Measurements from ENCODE around the gene LETM1. TPM values are rescaled to one million over a fixed set of nuclear protein-coding genes. Genes with fewer than 3 reads are reported as not detected.
"Not testable (repeated sequence)": the region's sequence is repeated elsewhere in the genome, so short reads cannot be mapped to it uniquely, and the experiment has no call there.

LETM1 gene
- total and polyA plus RNA-seq, 2 experiments from 2014 or later, result 22.5 to 53.3 TPM

DNA sequence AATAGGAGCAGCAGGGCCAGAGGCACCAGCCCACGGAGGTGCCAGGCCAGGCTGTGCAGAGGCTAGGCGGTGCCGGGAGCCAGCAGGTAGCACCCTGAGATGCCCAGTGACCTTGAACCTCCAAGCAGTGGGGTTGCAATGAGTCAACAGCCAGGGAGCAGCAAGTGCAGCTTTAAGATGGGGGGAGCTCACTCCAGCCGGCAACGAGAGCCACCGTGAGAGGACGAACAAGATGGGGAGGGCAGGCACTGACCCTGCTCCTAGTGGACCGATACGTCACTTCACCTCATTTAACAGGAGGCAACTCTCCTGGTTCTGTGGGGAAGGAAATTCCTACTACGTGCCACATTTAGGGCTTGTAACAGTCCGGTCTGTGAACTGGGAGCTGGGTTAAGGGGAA lies 4.8 kb downstream of the LETM1 start:
- TF ChIP-seq, protein P1, sequence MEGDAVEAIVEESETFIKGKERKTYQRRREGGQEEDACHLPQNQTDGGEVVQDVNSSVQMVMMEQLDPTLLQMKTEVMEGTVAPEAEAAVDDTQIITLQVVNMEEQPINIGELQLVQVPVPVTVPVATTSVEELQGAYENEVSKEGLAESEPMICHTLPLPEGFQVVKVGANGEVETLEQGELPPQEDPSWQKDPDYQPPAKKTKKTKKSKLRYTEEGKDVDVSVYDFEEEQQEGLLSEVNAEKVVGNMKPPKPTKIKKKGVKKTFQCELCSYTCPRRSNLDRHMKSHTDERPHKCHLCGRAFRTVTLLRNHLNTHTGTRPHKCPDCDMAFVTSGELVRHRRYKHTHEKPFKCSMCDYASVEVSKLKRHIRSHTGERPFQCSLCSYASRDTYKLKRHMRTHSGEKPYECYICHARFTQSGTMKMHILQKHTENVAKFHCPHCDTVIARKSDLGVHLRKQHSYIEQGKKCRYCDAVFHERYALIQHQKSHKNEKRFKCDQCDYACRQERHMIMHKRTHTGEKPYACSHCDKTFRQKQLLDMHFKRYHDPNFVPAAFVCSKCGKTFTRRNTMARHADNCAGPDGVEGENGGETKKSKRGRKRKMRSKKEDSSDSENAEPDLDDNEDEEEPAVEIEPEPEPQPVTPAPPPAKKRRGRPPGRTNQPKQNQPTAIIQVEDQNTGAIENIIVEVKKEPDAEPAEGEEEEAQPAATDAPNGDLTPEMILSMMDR (IDR thresholded peaks at IDR 0.05; ENCODE audit: low read depth, low read length), result no peak
- Histone ChIP-seq H3K27ac (no peak overlapping the region), H3K36me3 (no peaks in the 10 kb centered on the region), H3K4me3 (no peak overlapping the region), H3K9me3 (ENCODE audit: low read depth) (no peaks in the 10 kb centered on the region), H3K27me3 (no peaks in the 10 kb centered on the region), H3K4me1 (ENCODE audit: low read depth) (peaks cover 5% of the 10 kb centered on the region)
- DNase-seq (ENCODE audit: low read depth in 1 of 2, low spot score in 1 of 2), result no peak

DNA sequence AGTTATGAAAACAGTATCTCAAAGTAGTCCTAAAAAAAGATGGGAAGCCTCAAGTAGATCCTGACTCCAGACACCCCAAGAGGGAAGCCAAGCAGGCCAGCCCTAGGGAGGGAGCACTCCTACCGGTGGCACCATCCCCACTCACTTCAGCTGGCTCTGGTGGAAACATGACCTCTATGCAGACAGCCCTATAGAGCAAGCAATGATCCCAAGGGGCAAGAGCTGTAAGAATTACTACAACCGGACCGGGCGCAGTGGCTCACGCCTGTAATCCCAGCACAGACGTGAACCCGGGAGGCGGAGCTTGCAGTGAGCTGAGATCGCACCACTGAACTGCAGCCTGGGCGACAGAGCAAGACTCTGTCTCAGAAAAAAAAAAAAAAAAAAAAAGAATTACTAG lies 5.7 kb downstream of the LETM1 start:
- H3K4me3 ChIP-seq, result no peak overlapping the region
- H3K36me3 ChIP-seq, result no peaks in the 10 kb centered on the region
- TF ChIP-seq, protein P1 (IDR thresholded peaks at IDR 0.05; ENCODE audit: low read depth, low read length), result no peak
- DNase-seq (ENCODE audit: low read depth in 1 of 2, low spot score in 1 of 2), result no peak
- no peaks in the 10 kb centered on the region for H3K27me3 ChIP-seq
- H3K27ac ChIP-seq, result no peak overlapping the region
- H3K9me3 ChIP-seq (ENCODE audit: low read depth), result no peaks in the 10 kb centered on the region
- H3K4me1 ChIP-seq (ENCODE audit: low read depth), result peaks cover 5% of the 10 kb centered on the region

DNA sequence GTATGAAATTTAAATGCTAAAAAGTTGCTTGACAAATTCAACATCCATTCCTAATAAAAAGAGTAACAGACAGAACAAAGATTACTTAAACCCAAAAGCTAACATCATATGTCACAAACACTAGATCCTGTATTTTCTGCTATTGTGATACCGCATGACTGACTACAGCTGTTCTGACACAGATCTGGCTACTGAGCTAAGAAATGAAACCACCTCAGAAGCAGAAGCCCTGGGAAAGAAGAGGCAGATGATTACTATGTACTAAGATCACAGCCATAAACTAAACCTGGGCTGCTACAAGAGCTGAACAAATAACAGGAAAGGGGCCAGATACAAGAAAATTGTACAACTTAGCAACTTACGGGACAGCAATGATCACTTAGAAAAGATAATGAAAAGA lies 9.4 kb downstream of the LETM1 start:
- Histone ChIP-seq H3K4me3 (no peak overlapping the region), H3K36me3 (no peaks in the 10 kb centered on the region), H3K4me1 (ENCODE audit: low read depth) (no peaks in the 10 kb centered on the region), H3K27ac (no peak overlapping the region), H3K27me3 (no peaks in the 10 kb centered on the region), H3K9me3 (ENCODE audit: low read depth) (no peaks in the 10 kb centered on the region)
- TF ChIP-seq, protein P1 (IDR thresholded peaks at IDR 0.05; ENCODE audit: low read depth, low read length), result no peak
- DNase-seq (ENCODE audit: low read depth in 1 of 2, low spot score in 1 of 2), result no peak

DNA sequence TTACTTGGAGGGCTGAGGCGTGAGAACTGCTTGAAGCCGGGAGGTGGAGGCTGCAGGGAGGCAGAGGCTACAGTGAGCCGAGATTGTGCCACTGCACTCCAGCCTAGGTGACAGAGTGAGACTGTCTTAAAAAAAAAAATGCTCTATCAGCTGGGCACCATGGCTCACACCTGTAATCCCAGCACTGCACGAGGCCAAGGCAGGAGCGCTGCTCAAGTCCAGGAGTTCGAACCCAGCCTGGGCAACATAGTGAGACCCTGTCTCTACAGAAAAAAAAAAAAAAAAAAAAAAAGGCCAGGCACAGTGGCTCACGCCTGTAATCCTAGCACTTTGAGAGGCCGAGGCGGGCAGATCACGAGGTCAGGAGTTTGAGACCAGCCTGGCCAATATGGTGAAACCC lies 11.3 kb downstream of the LETM1 start:
- H3K9me3 ChIP-seq (ENCODE audit: low read depth); H3K36me3 ChIP-seq; DNase-seq (ENCODE audit: low read depth in 1 of 2, low spot score in 1 of 2); H3K4me1 ChIP-seq (ENCODE audit: low read depth); H3K27me3 ChIP-seq; H3K27ac ChIP-seq; H3K4me3 ChIP-seq: not testable (repeated sequence)

DNA sequence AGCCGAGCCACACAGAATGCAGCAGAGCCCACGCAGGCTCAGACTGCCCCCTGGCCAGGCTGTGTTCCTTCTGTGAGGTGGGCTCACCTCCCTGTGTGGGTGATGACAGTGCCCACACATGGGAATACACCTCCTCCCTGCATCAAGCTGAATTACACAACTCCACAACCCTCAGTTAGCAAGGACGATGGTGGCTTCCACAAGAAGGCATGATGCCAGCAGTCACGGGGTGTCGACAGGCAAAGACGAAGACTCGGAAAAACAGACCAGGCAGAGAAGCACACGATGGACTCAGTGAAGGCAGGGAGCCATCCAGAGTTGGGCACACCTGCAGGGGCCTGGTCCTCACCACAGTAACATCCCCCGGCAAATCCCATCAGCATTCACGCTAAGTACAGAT lies 12.1 kb downstream of the LETM1 start:
- peak; percentile 42 to 88 for DNase-seq (ENCODE audit: low read depth in 1 of 2, low spot score in 1 of 2)
- no peaks in the 10 kb centered on the region for H3K27me3 ChIP-seq
- TF ChIP-seq, protein P1 (IDR thresholded peaks at IDR 0.05; ENCODE audit: low read depth, low read length), result no peak
- no peaks in the 10 kb centered on the region for H3K4me1 ChIP-seq (ENCODE audit: low read depth)
- H3K4me3 ChIP-seq, result no peak overlapping the region
- H3K36me3 ChIP-seq, result peaks cover 7% of the 10 kb centered on the region
- H3K9me3 ChIP-seq (ENCODE audit: low read depth), result no peaks in the 10 kb centered on the region
- no peak overlapping the region for H3K27ac ChIP-seq

DNA sequence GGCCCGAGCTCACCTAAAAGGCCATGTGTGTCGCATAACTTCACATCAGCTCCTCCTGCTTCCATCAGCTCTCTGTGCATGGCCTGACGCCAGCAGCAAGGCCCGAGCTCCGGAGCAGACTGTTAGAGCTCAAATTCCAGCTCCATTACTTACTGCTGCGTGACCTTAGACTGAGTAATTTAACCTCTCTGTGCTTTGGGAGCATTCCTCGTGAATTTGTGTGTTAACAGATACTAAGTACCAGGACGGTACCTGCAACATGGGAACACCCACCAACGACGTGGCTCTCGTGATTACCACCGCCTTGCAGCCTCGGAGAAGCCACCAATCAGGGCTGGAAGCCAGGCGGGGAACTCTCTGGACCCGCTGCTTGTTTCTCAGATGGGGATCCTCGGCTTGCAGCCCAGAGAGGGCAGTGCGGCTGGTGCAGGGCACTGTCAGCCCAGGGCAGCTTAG lies 12.9 kb downstream of the LETM1 start:
- H3K4me3 ChIP-seq, result no peak overlapping the region
- no peaks in the 10 kb centered on the region for H3K4me1 ChIP-seq (ENCODE audit: low read depth)
- no peaks in the 10 kb centered on the region for H3K9me3 ChIP-seq (ENCODE audit: low read depth)
- no peaks in the 10 kb centered on the region for H3K27me3 ChIP-seq
- H3K36me3 ChIP-seq, result peaks cover 10% of the 10 kb centered on the region
- H3K27ac ChIP-seq, result no peak overlapping the region
- DNase-seq (ENCODE audit: low read depth in 1 of 2, low spot score in 1 of 2), result peak in 1 of 2 donors; percentile 85
- TF ChIP-seq, protein P1 (IDR thresholded peaks at IDR 0.05; ENCODE audit: low read depth, low read length), result no peak
